ENCODE data around the gene HBG2. TPM values are rescaled to one million over a fixed set of nuclear protein-coding genes. Genes with fewer than 3 reads are reported as not detected.
A peak's percentile ranks its signal among the peaks of the same experiment; 100 is the strongest.

HBG2 gene
- total and polyA plus RNA-seq, 9 of the 15 experiments (the other 6 are each of a cell fraction or from before 2014, with no cell fraction given) = 1,626 to 58,619 (median 10,515) TPM

- TF ChIP-seq PTTG1 (tag; IDR thresholded peaks at IDR 0.05; ENCODE audit: low read depth) = no peak
- no peak for TF ChIP-seq SAFB2 (IDR thresholded peaks at IDR 0.05; ENCODE audit: borderline replicate concordance, low read depth, low read length, severe bottlenecking)
- no peak for TF ChIP-seq ZNF398 (CRISPR knock-in tag; IDR thresholded peaks at IDR 0.05)
- no peak for TF ChIP-seq KAT8 (IDR thresholded peaks at IDR 0.05; ENCODE audit: low read depth)
- TF ChIP-seq BCL6 (CRISPR knock-in tag; IDR thresholded peaks at IDR 0.05) = no peak
- no peak for TF ChIP-seq ZNF165 (CRISPR knock-in tag; IDR thresholded peaks at IDR 0.05; ENCODE audit: borderline replicate concordance)
- TF ChIP-seq TCFL5 (CRISPR knock-in tag; conservative IDR thresholded peaks at IDR 0.05) = no peak
- TF ChIP-seq ETS2 (tag; IDR thresholded peaks at IDR 0.05; ENCODE audit: borderline replicate concordance, poor library complexity, severe bottlenecking) = no peak
- 0 out of 2 replicates have a peak, but pooled peaks have one; percentile 14 for TF ChIP-seq EP300 (IDR thresholded peaks at IDR 0.05; ENCODE audit: low read length)
- no peak for TF ChIP-seq TGIF2 (CRISPR knock-in tag; IDR thresholded peaks at IDR 0.05)
- TF ChIP-seq TEAD4 (IDR thresholded peaks at IDR 0.05; ENCODE audit: low read length) = peak; percentile 52; the same call in 1 of the 2 replicates
- TF ChIP-seq TEAD4 (CRISPR knock-in tag; IDR thresholded peaks at IDR 0.05; ENCODE audit: borderline replicate concordance) = no peak
- no peak for TF ChIP-seq NCOA4 (IDR thresholded peaks at IDR 0.05; ENCODE audit: partially characterized antibody)
- no peak for TF ChIP-seq TSHZ1 (CRISPR knock-in tag; IDR thresholded peaks at IDR 0.05)
- no peak for TF ChIP-seq NCOA2 (IDR thresholded peaks at IDR 0.05; ENCODE audit: partially characterized antibody in 2 of 2)
- TF ChIP-seq ZBTB11 (CRISPR knock-in tag; IDR thresholded peaks at IDR 0.05) = no peak
- TF ChIP-seq ESRRB (CRISPR knock-in tag; IDR thresholded peaks at IDR 0.05; ENCODE audit: borderline replicate concordance) = no peak
- TF ChIP-seq ZNF263 (CRISPR knock-in tag; IDR thresholded peaks at IDR 0.05; ENCODE audit: borderline replicate concordance) = no peak
- TF ChIP-seq SMARCA4 (IDR thresholded peaks at IDR 0.05) = 0 out of 2 replicates have a peak, but pooled peaks have one; percentile 34
- TF ChIP-seq ZNF133 (CRISPR knock-in tag; IDR thresholded peaks at IDR 0.05) = no peak
Measured at GRCh38 chr11:5267033-5267563, 12.5 kb upstream of the HBG2 start (continued).
